K562 (cell line): Measurements from ENCODE around the gene FAM168B. TPM values are rescaled to one million over a fixed set of nuclear protein-coding genes. Genes with fewer than 3 reads are reported as not detected.

Source experiments
- ATAC-seq: fragments of 200-7000 bp; cut with Tn5 transposase; 3 replicates; pipeline ENCODE4 v1.9.1; 2020; ENCODE audit warnings: moderate library complexity
- BruUV-seq: library from RNA; stranded (reverse); fragments of 400-500 nt; replicated peaks from 2 replicates; lab custom pipeline; 2021; lab: Mats Ljungman, UMichigan
- CTCF ChIA-PET: fragments of 300-600 bp; formaldehyde crosslinking; extraction: SDS; loops from one replicate; lab custom pipeline; 2021; ENCODE audit warnings: low intra/inter-chr PET ratio; lab: Yijun Ruan, JAX
- POLR2A ChIA-PET: fragments of 300-600, 350-650 bp; sonication (Branson Sonifier 250); formaldehyde crosslinking; extraction: SDS; loops from one replicate; lab custom pipeline; 2021; ENCODE audit warnings: antibody characterized with exemption, inconsistent platforms; lab: Yijun Ruan, JAX
- DNase-seq, 4 experiments: peaks; one replicate each; pipeline versions ENCODE4 v3.0.0 to v3.0.0-alpha.2; 2011 to 2018; ENCODE audit warnings: low spot score in 3 of 4, mixed read lengths in 3 of 4; ENCODE audit errors: extremely low read depth in 1 of 4
- FAIRE-seq: peaks from 2 replicates; lab custom pipeline; 2011; peaks lifted over from hg19 to GRCh38; lab: Jason Lieb, UNC
- H2AFZ ChIP-seq: 2 replicates; pipeline ENCODE4 v1.6.0; 2011; ENCODE audit warnings: low read depth, low read length, control low read depth, inconsistent platforms
- H3K27ac ChIP-seq: fragments of 200-600 bp; 3 replicates; pipeline ENCODE4 v1.8.0; 2011; ENCODE audit warnings: low read depth, mild to moderate bottlenecking, control low read depth, inconsistent platforms, low read length, moderate library complexity, mixed read lengths; ENCODE audit errors: extremely low read depth
- H3K27me3 ChIP-seq, 2 experiments: fragments of 300-600 bp in 1 of 2; 2 replicates in 1 of 2; 3 replicates in 1 of 2; pipeline versions ENCODE4 v1.6.0 to v1.8.0; 2011; ENCODE audit warnings: inconsistent platforms in 2 of 2, low read length in 2 of 2, mild to moderate bottlenecking in 1 of 2, mixed read lengths in 1 of 2, moderate library complexity in 1 of 2; ENCODE audit not compliant: control insufficient read depth in 2 of 2, insufficient read depth in 2 of 2
- H3K36me3 ChIP-seq: fragments of 300-600 bp; 3 replicates; pipeline ENCODE4 v1.8.0; 2011; ENCODE audit warnings: mild to moderate bottlenecking, low read length, inconsistent platforms; ENCODE audit not compliant: control insufficient read depth, insufficient read depth
- H3K4me1 ChIP-seq, 2 experiments: fragments of 200-600 bp in 1 of 2; replicated peaks in 1 of 2; 2 replicates in 1 of 2; 3 replicates in 1 of 2; pipeline versions ENCODE4 v1.5.1 to v1.8.0; 2011; ENCODE audit warnings: inconsistent platforms in 2 of 2, low read length in 2 of 2, mild to moderate bottlenecking in 1 of 2, mixed read lengths in 1 of 2, moderate library complexity in 1 of 2; ENCODE audit not compliant: control insufficient read depth in 2 of 2, insufficient read depth in 2 of 2
- H3K4me2 ChIP-seq: 2 replicates; pipeline ENCODE4 v1.6.1; 2011; ENCODE audit warnings: low read length, control low read depth, inconsistent platforms, mixed read lengths; ENCODE audit not compliant: insufficient read depth
- H3K4me3 ChIP-seq: fragments of 200-600 bp; sonication (generic), shearing (Covaris generic); 2 replicates; pipeline ENCODE4 v1.5.1; 2016; ENCODE audit warnings: control low read depth, inconsistent platforms
- H3K79me2 ChIP-seq: fragments of 200-600 bp; 3 replicates; pipeline ENCODE4 v1.8.0; 2011; ENCODE audit warnings: low read length, inconsistent platforms; ENCODE audit not compliant: control insufficient read depth, insufficient read depth
- H3K9ac ChIP-seq, 2 experiments: 2 replicates each; pipeline versions ENCODE4 v1.6.0 to v1.6.1; 2011; ENCODE audit warnings: low read depth in 2 of 2, low read length in 2 of 2, control low read depth in 1 of 2, inconsistent platforms in 1 of 2, mild to moderate bottlenecking in 1 of 2, mixed read lengths in 1 of 2; ENCODE audit not compliant: insufficient read depth in 1 of 2
- H3K9me1 ChIP-seq: one replicate; pipeline ENCODE4 v1.6.0; 2011; ENCODE audit warnings: inconsistent platforms, mild to moderate bottlenecking, low read length, moderate library complexity; ENCODE audit not compliant: control insufficient read depth, insufficient read depth
- H3K9me3 ChIP-seq: replicated peaks from 2 replicates; pipeline ENCODE4 v1.5.1; 2011; ENCODE audit warnings: low read depth, low read length, inconsistent platforms; ENCODE audit not compliant: control insufficient read depth, insufficient read depth
- H4K20me1 ChIP-seq: replicated peaks from 2 replicates; pipeline ENCODE4 v1.6.1; 2011; ENCODE audit warnings: low read length, inconsistent platforms, mixed read lengths; ENCODE audit not compliant: control insufficient read depth, insufficient read depth
- CTBP1 ChIP-seq: fragments of 450-650 bp; IDR thresholded peaks from 2 replicates; pipeline ENCODE4 v1.6.1; 2016; ENCODE audit warnings: borderline replicate concordance
- ETS2 ChIP-seq: IDR thresholded peaks from 2 replicates; pipeline ENCODE4 v1.6.1; 2016; ENCODE audit warnings: borderline replicate concordance, missing genetic modification characterization, mild to moderate bottlenecking, moderate library complexity, missing compliant biosample characterization; ENCODE audit not compliant: poor library complexity, severe bottlenecking
- MAFK ChIP-seq: IDR thresholded peaks from 2 replicates; pipeline ENCODE4 v1.6.1; 2011; ENCODE audit warnings: low read length, improper control_type of control experiment
- PCBP1 ChIP-seq: fragments of 200-400 bp; formaldehyde crosslinking; IDR thresholded peaks from 2 replicates; pipeline ENCODE4 v1.6.1; 2018; ENCODE audit warnings: mild to moderate bottlenecking, low read depth, low read length; ENCODE audit not compliant: poor library complexity, severe bottlenecking
- POU5F1 ChIP-seq: fragments of 150-350 bp; IDR thresholded peaks from 2 replicates; pipeline ENCODE4 v1.6.1; 2014; ENCODE audit warnings: borderline replicate concordance, low read length, low read depth, mild to moderate bottlenecking; ENCODE audit not compliant: partially characterized antibody
- TEAD1 ChIP-seq, 2 experiments: fragments of 450-650 bp in 1 of 2; sonication (generic) in 1 of 2; formaldehyde crosslinking; IDR thresholded peaks; 2 replicates each; pipeline versions ENCODE4 v1.4.0 to v1.8.0; 2020 to 2022; ENCODE audit warnings: mild to moderate bottlenecking in 2 of 2, missing genetic modification reagents in 1 of 2
- ZFP36 ChIP-seq: fragments of 150-350 bp; IDR thresholded peaks from 2 replicates; pipeline ENCODE4 v1.6.1; 2018; ENCODE audit warnings: low read length, low read depth; ENCODE audit not compliant: partially characterized antibody
- ZNF384 ChIP-seq: IDR thresholded peaks from 2 replicates; pipeline ENCODE4 v1.6.1; 2012; ENCODE audit warnings: low read depth, low read length, improper control_type of control experiment
- ZNF696 ChIP-seq: fragments of 250-450 bp; sonication (Bioruptor Pico); conservative IDR thresholded peaks from 2 replicates; pipeline ENCODE4 v1.4.0; 2020; ENCODE audit warnings: mild to moderate bottlenecking, moderate library complexity
- WGBS: fragments of 100-300 bp; shearing (Covaris generic); methylation state at CpG from one replicate; pipeline ENCODE4 v1.1.6; 2016; ENCODE audit warnings: low coverage, mixed read lengths; ENCODE audit not compliant: insufficient coverage; ENCODE audit errors: missing lambda C conversion rate; 5-methylcytosine and 5-hydroxymethylcytosine counted together
- in situ Hi-C: fragments of 300-500 bp; cut with MboI; formaldehyde crosslinking; loops from 4 replicates; pipeline ENCODE4 v1.15.0; 2018; ENCODE audit warnings: inconsistent platforms, mixed read lengths
- intact Hi-C: fragments of 100-400 bp; cut with micrococcal nuclease; formaldehyde crosslinking; loops from 2 replicates; pipeline ENCODE4 v1.14.2; 2022
- polyA plus RNA-seq, 8 experiments: library from polyadenylated mRNA; depleted of rRNA in 4 of 8; stranded (reverse) in 5 of 8; unstranded in 3 of 8; fragments of >200 nt; fragmentation: Nextera tagmentation in 2 of 8; fragmentation: Illumina TruSeq in 1 of 8; extraction: Ambion mirVana in 2 of 8; extraction: Trizol in 1 of 8; gene quantifications; 2 replicates each; pipeline versions ENCODE4 v1.2.1 to v1.2.3, GENCODE V29; 2011 to 2014; ENCODE audit warnings: inconsistent platforms in 1 of 8, missing spikeins in 1 of 8
- total RNA-seq, 7 experiments: library from RNA; depleted of rRNA in 6 of 7; stranded (reverse); fragments of >200 nt in 6 of 7; fragmentation: Illumina TruSeq in 2 of 7; extraction: Trizol in 2 of 7; gene quantifications; 2 replicates each; pipeline versions ENCODE4 v1.2.1 to v1.2.3, GENCODE V29; 2011 to 2021; ENCODE audit warnings: low replicate concordance in 1 of 7
- TF ChIP-seq, protein P1 (sequence below): fragments of 250-450 bp; sonication (Bioruptor Pico); IDR thresholded peaks from 2 replicates; pipeline ENCODE4 v1.8.0; 2021; ENCODE audit warnings: moderate library complexity, mild to moderate bottlenecking, inconsistent platforms
- TF ChIP-seq, protein P2 (sequence below): sonication (generic); formaldehyde crosslinking; IDR thresholded peaks from 2 replicates; pipeline ENCODE4 v1.8.1; 2022; ENCODE audit warnings: missing genetic modification reagents
- TF ChIP-seq, protein P3 (sequence below): sonication (generic); formaldehyde crosslinking; IDR thresholded peaks from 2 replicates; pipeline ENCODE4 v1.8.0; 2022; ENCODE audit warnings: missing genetic modification reagents, mild to moderate bottlenecking, borderline replicate concordance
- TF ChIP-seq, protein P4 (sequence below), 3 experiments: fragments of 200-800 bp in 1 of 3; fragments of 250-450 bp in 1 of 3; fragments of 450-650 bp in 1 of 3; sonication (Bioruptor Pico) in 1 of 3; sonication (Bioruptor generic) in 1 of 3; formaldehyde crosslinking in 1 of 3; IDR thresholded peaks; 2 replicates each; pipeline versions ENCODE4 v1.6.1 to v1.8.0; 2016 to 2022; ENCODE audit warnings: mild to moderate bottlenecking in 2 of 3, missing genetic modification characterization in 2 of 3, missing compliant biosample characterization in 1 of 3, moderate library complexity in 1 of 3

The FAM168B gene
- total and polyA plus RNA-seq, 9 of the 15 experiments (the other 6 are each of a cell fraction or from before 2014, with no cell fraction given) = 3.3 to 76.0 (median 46.1) TPM

DNA sequence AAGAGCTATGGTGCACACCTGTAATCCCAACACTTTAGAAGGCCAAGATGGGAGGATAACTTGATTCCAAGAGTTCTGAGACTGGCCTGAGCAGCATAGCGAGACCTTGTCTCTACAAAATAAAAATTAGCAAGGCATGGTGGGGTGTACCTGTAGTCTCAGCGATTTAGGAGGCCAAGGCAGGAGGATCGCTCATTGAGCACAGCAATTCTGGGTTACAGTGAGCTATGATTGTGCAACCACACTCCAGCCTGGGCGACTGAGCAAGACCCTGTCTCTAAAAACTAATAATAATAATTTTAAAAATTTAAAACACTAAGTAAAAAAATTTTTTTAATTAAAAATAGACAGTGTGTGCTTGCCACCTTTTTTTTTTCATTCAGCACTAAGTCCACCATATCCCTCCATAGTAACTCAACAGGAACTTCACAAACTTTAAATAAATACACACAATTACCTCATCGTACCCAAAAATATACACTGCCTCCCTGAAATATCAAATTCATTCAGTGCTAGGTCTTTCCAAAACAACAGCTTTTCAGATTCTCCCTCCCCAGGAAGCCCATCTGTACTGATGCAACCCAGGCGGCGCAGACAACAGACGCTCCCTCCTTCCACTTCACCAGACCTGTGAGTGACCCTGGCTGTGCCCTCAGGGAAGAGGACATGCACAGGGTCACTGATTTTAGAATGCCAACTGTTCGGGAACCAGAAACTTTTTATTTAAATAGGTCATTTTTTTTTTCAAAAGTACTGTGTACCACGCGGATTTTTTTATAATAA lies 29.6 kb downstream of the FAM168B start:
- Histone ChIP-seq H3K9me3 (no peaks in the 10 kb centered on the region), H2AFZ (no peak overlapping the region), H3K9ac (no peak overlapping the region; a peak in 1 of 4 replicates), H3K4me2 (no peak overlapping the region), H3K4me1 (no peaks in the 10 kb centered on the region), H3K36me3 (peaks cover 77% of the 10 kb centered on the region), H4K20me1 (peaks cover 7% of the 10 kb centered on the region), H3K27me3 (no peaks in the 10 kb centered on the region), H3K79me2 (peaks cover 85% of the 10 kb centered on the region), H3K27ac (no peak overlapping the region), H3K4me3 (no peak overlapping the region), H3K9me1 (no peaks in the 10 kb centered on the region)
- WGBS = 96% methylated on average over 11 of the region's 11 CpGs
- no TSS peak for BruUV-seq
- ATAC-seq = no peak
- ChIA-PET CTCF (no interaction called here), POLR2A (interaction anchor here (0.6 to 1.0 kb wide), 3 partner anchors 8 to 1474 kb away, joined by 3 to 4 read pairs (median 4); no protein-coding TSS in a partner anchor)
- FAIRE-seq = no peak
- DNase-seq = no peak
- intact Hi-C loops = no loop called here
- in situ Hi-C loops = no loop called here
- TF ChIP-seq CTBP1 = no peak
- TF ChIP-seq, protein P1, sequence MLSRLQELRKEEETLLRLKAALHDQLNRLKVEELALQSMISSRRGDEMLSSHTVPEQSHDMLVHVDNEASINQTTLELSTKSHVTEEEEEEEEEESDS = no peak
- TF ChIP-seq, protein P2, sequence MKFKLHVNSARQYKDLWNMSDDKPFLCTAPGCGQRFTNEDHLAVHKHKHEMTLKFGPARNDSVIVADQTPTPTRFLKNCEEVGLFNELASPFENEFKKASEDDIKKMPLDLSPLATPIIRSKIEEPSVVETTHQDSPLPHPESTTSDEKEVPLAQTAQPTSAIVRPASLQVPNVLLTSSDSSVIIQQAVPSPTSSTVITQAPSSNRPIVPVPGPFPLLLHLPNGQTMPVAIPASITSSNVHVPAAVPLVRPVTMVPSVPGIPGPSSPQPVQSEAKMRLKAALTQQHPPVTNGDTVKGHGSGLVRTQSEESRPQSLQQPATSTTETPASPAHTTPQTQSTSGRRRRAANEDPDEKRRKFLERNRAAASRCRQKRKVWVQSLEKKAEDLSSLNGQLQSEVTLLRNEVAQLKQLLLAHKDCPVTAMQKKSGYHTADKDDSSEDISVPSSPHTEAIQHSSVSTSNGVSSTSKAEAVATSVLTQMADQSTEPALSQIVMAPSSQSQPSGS = no peak
- no peak for TF ChIP-seq TEAD1 (CRISPR knock-in tag; IDR thresholded peaks at IDR 0.05)
- TF ChIP-seq, protein P3, sequence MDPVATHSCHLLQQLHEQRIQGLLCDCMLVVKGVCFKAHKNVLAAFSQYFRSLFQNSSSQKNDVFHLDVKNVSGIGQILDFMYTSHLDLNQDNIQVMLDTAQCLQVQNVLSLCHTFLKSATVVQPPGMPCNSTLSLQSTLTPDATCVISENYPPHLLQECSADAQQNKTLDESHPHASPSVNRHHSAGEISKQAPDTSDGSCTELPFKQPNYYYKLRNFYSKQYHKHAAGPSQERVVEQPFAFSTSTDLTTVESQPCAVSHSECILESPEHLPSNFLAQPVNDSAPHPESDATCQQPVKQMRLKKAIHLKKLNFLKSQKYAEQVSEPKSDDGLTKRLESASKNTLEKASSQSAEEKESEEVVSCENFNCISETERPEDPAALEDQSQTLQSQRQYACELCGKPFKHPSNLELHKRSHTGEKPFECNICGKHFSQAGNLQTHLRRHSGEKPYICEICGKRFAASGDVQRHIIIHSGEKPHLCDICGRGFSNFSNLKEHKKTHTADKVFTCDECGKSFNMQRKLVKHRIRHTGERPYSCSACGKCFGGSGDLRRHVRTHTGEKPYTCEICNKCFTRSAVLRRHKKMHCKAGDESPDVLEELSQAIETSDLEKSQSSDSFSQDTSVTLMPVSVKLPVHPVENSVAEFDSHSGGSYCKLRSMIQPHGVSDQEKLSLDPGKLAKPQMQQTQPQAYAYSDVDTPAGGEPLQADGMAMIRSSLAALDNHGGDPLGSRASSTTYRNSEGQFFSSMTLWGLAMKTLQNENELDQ (CRISPR knock-in tag) = no peak
- TF ChIP-seq MAFK = no peak
- TF ChIP-seq PCBP1 = no peak
- TF ChIP-seq ETS2 (tag) = no peak
- TF ChIP-seq ZNF696 (CRISPR knock-in tag) = no peak
- TF ChIP-seq, protein P4, sequence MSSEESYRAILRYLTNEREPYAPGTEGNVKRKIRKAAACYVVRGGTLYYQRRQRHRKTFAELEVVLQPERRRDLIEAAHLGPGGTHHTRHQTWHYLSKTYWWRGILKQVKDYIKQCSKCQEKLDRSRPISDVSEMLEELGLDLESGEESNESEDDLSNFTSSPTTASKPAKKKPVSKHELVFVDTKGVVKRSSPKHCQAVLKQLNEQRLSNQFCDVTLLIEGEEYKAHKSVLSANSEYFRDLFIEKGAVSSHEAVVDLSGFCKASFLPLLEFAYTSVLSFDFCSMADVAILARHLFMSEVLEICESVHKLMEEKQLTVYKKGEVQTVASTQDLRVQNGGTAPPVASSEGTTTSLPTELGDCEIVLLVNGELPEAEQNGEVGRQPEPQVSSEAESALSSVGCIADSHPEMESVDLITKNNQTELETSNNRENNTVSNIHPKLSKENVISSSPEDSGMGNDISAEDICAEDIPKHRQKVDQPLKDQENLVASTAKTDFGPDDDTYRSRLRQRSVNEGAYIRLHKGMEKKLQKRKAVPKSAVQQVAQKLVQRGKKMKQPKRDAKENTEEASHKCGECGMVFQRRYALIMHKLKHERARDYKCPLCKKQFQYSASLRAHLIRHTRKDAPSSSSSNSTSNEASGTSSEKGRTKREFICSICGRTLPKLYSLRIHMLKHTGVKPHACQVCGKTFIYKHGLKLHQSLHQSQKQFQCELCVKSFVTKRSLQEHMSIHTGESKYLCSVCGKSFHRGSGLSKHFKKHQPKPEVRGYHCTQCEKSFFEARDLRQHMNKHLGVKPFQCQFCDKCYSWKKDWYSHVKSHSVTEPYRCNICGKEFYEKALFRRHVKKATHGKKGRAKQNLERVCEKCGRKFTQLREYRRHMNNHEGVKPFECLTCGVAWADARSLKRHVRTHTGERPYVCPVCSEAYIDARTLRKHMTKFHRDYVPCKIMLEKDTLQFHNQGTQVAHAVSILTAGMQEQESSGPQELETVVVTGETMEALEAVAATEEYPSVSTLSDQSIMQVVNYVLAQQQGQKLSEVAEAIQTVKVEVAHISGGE (CRISPR knock-in tag; IDR thresholded peaks at IDR 0.05) = no peak
- TF ChIP-seq ZNF384 = no peak
- TF ChIP-seq POU5F1 = no peak
- no peak for TF ChIP-seq ZFP36
